Measurements from ENCODE around the gene KIAA0930.

The KIAA0930 gene

GRCh38 chr22:45171830-45172229 lies 68.9 kb downstream of the KIAA0930 start:
- DNase-seq = no peak

GRCh38 chr22:45169591-45170466 lies 70.9 kb downstream of the KIAA0930 start:
- DNase-seq = no peak

- DNase-seq = no peak
Measured at GRCh38 chr22:45166932-45167331, 73.8 kb downstream of the KIAA0930 start.

GRCh38 chr22:45164270-45165088 lies 76.2 kb downstream of the KIAA0930 start:
- no peak for DNase-seq

GRCh38 chr22:45163451-45164269 lies 77.0 kb downstream of the KIAA0930 start, which contains the start of gene NUP50:
Gene NUP50, plus strand, starts transcription at chr22:45163925. Its CDS starts 4,253 bp downstream, at chr22:45168178.
- peak; percentile 96 for DNase-seq

- no peak for DNase-seq
Measured at GRCh38 chr22:45163099-45163450, 77.6 kb downstream of the KIAA0930 start.

- no peak for DNase-seq
Measured at GRCh38 chr22:45162531-45162930, 78.2 kb downstream of the KIAA0930 start.

- no peak for DNase-seq
Measured at GRCh38 chr22:45159652-45160462, 80.8 kb downstream of the KIAA0930 start.

GRCh38 chr22:45157907-45158306 lies 82.8 kb downstream of the KIAA0930 start:
- no peak for DNase-seq

- DNase-seq = no peak
Measured at GRCh38 chr22:45155050-45155840, 85.4 kb downstream of the KIAA0930 start.

- DNase-seq = no peak
Measured at GRCh38 chr22:45154383-45154782, 86.3 kb downstream of the KIAA0930 start.

GRCh38 chr22:45151503-45151902 lies 89.2 kb downstream of the KIAA0930 start:
- DNase-seq = no peak

GRCh38 chr22:45150139-45150538 lies 90.6 kb downstream of the KIAA0930 start:
- DNase-seq = no peak

- no peak for DNase-seq
Measured at GRCh38 chr22:45149671-45150070, 91.0 kb downstream of the KIAA0930 start.

- DNase-seq = no peak
Measured at GRCh38 chr22:45144916-45145315, 95.8 kb downstream of the KIAA0930 start.

- no peak for DNase-seq
Measured at GRCh38 chr22:45142376-45142775, 98.3 kb downstream of the KIAA0930 start.
